ENCODE results near the gene LRRC56. TPM values are rescaled to one million over a fixed set of nuclear protein-coding genes. Genes with fewer than 3 reads are reported as not detected.
A peak's percentile ranks its signal among the peaks of the same experiment; 100 is the strongest.

LRRC56 gene
- total RNA-seq, 2 experiments from 2014 or later, result 2.4 TPM

DNA sequence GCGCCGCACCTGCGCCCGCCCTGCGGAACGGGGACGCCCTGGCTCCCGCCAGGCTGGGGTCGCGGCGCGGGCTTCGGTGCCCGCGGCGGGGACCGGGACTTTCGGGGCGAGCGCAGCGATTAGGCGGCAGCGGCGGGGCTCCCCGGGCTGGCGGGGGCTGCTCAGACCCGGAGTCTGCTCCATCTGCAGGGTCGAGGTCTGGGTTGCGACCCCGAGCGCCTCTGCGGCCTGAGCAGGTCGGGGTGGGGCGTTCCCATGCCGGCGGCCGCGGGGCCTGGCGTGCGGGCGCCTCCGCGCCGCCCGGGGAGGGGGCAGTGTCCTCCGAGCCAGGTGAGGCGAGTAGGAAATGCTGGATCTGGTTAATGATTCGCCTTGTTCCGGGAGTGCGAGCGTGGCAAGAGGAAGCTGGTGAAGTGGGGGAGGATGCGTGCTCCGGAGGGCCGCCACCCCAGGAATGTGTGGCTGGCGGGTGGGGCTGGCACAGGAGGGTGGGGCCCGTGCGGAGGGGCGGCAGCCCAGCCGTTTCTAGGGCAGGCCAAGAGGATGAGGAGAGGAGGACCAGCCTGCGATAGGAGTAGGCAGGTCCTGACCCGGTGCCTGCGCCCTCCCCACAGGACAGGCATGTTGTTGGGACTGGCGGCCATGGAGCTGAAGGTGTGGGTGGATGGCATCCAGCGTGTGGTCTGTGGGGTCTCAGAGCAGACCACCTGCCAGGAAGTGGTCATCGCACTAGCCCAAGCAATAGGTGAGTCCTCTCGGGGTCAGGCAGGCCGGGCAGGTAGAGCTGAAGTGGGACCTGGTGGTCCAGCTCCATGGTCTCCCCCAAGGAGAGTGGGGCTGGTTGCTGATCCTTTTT lies 24.0 kb downstream of the LRRC56 start:
- POLR2A ChIA-PET, result interaction anchor here (0.9 to 2.1 kb wide), 4 partner anchors 14 to 185 kb away, joined by 3 to 12 read pairs (median 4); partner anchors contain the start of gene PHRF1
- peaks cover 13% of the 10 kb centered on the region for H3K4me1 Mint-ChIP-seq (ENCODE audit: low read depth)
- no peaks in the 10 kb centered on the region for H3K27me3 Mint-ChIP-seq
- peak overlapping the region; percentile 93 for H3K4me3 Mint-ChIP-seq
- Histone ChIP-seq H3K27ac (ENCODE audit: low read depth in 1 of 2, low read length in 2 of 2) (peak overlapping the region in 1 of 2 donors; percentile 29), H3K36me3 (ENCODE audit: insufficient read depth, low read length) (peaks cover 10% of the 10 kb centered on the region), H3K4me1 (ENCODE audit: insufficient read depth, low read length) (peaks cover 36% of the 10 kb centered on the region), H3K9me3 (ENCODE audit: control insufficient read depth in 1 of 2, insufficient read depth in 1 of 2, low read length in 2 of 2) (no peaks in the 10 kb centered on the region), H3K4me3 (ENCODE audit: low read length) (peak overlapping the region; percentile 60), H3K27me3 (ENCODE audit: control insufficient read depth in 1 of 2, insufficient read depth in 2 of 2, low read length in 2 of 2) (no peaks in the 10 kb centered on the region)
- DNase-seq, result peak in 3 of 14 experiments; percentile 36 to 60 (median 47)
- intact Hi-C loops (cut with DNase I, micrococcal nuclease), result loop anchor here (1.0 to 10.0 kb wide), 3 partner anchors 13 to 133 kb away; partner anchors contain the start of genes DEAF1 (in 1 of the 2) and TMEM80 (in 1 of the 2)
- TF ChIP-seq, protein P1, sequence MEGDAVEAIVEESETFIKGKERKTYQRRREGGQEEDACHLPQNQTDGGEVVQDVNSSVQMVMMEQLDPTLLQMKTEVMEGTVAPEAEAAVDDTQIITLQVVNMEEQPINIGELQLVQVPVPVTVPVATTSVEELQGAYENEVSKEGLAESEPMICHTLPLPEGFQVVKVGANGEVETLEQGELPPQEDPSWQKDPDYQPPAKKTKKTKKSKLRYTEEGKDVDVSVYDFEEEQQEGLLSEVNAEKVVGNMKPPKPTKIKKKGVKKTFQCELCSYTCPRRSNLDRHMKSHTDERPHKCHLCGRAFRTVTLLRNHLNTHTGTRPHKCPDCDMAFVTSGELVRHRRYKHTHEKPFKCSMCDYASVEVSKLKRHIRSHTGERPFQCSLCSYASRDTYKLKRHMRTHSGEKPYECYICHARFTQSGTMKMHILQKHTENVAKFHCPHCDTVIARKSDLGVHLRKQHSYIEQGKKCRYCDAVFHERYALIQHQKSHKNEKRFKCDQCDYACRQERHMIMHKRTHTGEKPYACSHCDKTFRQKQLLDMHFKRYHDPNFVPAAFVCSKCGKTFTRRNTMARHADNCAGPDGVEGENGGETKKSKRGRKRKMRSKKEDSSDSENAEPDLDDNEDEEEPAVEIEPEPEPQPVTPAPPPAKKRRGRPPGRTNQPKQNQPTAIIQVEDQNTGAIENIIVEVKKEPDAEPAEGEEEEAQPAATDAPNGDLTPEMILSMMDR (IDR thresholded peaks at IDR 0.05), result no peak
- peak; percentile 34 for ATAC-seq (ENCODE audit: poor library complexity)
- H3K9me3 Mint-ChIP-seq, result no peaks in the 10 kb centered on the region
- peaks cover 9% of the 10 kb centered on the region for H3K36me3 Mint-ChIP-seq (ENCODE audit: low read depth)
- H3K27ac Mint-ChIP-seq, result peak overlapping the region; percentile 29
- CTCF ChIA-PET, result no interaction called here

DNA sequence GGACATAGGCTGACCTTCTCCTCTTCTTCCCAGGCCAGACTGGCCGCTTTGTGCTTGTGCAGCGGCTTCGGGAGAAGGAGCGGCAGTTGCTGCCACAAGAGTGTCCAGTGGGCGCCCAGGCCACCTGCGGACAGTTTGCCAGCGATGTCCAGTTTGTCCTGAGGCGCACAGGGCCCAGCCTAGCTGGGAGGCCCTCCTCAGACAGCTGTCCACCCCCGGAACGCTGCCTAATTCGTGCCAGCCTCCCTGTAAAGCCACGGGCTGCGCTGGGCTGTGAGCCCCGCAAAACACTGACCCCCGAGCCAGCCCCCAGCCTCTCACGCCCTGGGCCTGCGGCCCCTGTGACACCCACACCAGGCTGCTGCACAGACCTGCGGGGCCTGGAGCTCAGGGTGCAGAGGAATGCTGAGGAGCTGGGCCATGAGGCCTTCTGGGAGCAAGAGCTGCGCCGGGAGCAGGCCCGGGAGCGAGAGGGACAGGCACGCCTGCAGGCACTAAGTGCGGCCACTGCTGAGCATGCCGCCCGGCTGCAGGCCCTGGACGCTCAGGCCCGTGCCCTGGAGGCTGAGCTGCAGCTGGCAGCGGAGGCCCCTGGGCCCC lies 24.8 kb downstream of the LRRC56 start:
- Mint-ChIP-seq H3K4me1 (ENCODE audit: low read depth) (peaks cover 13% of the 10 kb centered on the region), H3K36me3 (ENCODE audit: low read depth) (peaks cover 9% of the 10 kb centered on the region), H3K9me3 (no peaks in the 10 kb centered on the region), H3K4me3 (peak overlapping the region; percentile 93), H3K27me3 (no peaks in the 10 kb centered on the region), H3K27ac (no peak overlapping the region)
- H3K9me3 ChIP-seq (ENCODE audit: control insufficient read depth in 1 of 2, insufficient read depth in 1 of 2, low read length in 2 of 2), result no peaks in the 10 kb centered on the region
- H3K27ac ChIP-seq (ENCODE audit: low read depth in 1 of 2, low read length in 2 of 2), result no peak overlapping the region
- intact Hi-C loops (cut with DNase I, micrococcal nuclease), result loop anchor here in 1 of 2 experiments (10.0 kb wide), 1 partner anchor 133 kb away; the partner anchor contains the start of genes DEAF1 and TMEM80
- ChIA-PET POLR2A (interaction anchor here (1.2 to 2.1 kb wide), 3 partner anchors 13 to 184 kb away, joined by 3 to 12 read pairs (median 4); partner anchors contain the start of gene PHRF1), CTCF (no interaction called here)
- peaks cover 10% of the 10 kb centered on the region for H3K36me3 ChIP-seq (ENCODE audit: insufficient read depth, low read length)
- peaks cover 33% of the 10 kb centered on the region for H3K4me1 ChIP-seq (ENCODE audit: insufficient read depth, low read length)
- TF ChIP-seq, protein P1 (IDR thresholded peaks at IDR 0.05), result no peak
- H3K4me3 ChIP-seq (ENCODE audit: low read length), result peak overlapping the region; percentile 60
- DNase-seq (peak in 1 of 14 experiments; percentile 38), ATAC-seq (ENCODE audit: poor library complexity) (no peak)
- H3K27me3 ChIP-seq (ENCODE audit: control insufficient read depth in 1 of 2, insufficient read depth in 2 of 2, low read length in 2 of 2), result no peaks in the 10 kb centered on the region

DNA sequence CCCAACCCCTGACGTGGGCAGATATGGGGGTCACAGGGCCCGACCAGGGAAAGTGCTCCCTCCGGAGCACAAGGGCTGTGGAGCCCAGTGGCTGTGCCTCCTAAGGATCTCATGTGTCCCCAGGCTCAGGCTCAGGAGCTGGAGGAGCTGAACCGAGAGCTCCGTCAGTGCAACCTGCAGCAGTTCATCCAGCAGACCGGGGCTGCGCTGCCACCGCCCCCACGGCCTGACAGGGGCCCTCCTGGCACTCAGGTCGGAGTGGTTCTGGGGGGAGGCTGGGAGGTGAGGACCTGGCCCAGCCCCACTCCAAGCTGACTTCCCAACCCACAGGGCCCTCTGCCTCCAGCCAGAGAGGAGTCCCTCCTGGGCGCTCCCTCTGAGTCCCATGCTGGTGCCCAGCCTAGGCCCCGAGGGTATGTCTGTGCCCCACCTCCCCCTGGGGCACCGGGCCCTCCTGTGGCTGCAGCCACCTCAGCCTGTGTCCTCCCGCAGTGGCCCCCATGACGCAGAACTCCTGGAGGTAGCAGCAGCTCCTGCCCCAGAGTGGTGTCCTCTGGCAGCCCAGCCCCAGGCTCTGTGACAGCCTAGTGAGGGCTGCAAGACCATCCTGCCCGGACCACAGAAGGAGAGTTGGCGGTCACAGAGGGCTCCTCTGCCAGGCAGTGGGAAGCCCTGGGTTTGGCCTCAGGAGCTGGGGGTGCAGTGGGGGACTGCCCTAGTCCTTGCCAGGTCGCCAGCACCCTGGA lies 25.9 kb downstream of the LRRC56 start:
- Mint-ChIP-seq H3K4me1 (ENCODE audit: low read depth) (peaks cover 16% of the 10 kb centered on the region), H3K27ac (no peak overlapping the region), H3K36me3 (ENCODE audit: low read depth) (peaks cover 9% of the 10 kb centered on the region), H3K9me3 (no peaks in the 10 kb centered on the region), H3K27me3 (no peaks in the 10 kb centered on the region), H3K4me3 (peak overlapping the region; percentile 48)
- ATAC-seq (ENCODE audit: poor library complexity) (no peak), DNase-seq (no peak)
- Histone ChIP-seq H3K27me3 (ENCODE audit: control insufficient read depth in 1 of 2, insufficient read depth in 2 of 2, low read length in 2 of 2) (no peaks in the 10 kb centered on the region), H3K27ac (ENCODE audit: low read depth in 1 of 2, low read length in 2 of 2) (no peak overlapping the region), H3K4me1 (ENCODE audit: insufficient read depth, low read length) (peaks cover 35% of the 10 kb centered on the region), H3K36me3 (ENCODE audit: insufficient read depth, low read length) (peaks cover 10% of the 10 kb centered on the region), H3K4me3 (ENCODE audit: low read length) (no peak overlapping the region), H3K9me3 (ENCODE audit: control insufficient read depth in 1 of 2, insufficient read depth in 1 of 2, low read length in 2 of 2) (no peaks in the 10 kb centered on the region)
- TF ChIP-seq, protein P1 (IDR thresholded peaks at IDR 0.05), result no peak
- intact Hi-C loops (cut with DNase I, micrococcal nuclease), result loop anchor here in 1 of 2 experiments (10.0 kb wide), 1 partner anchor 132 kb away; the partner anchor contains the start of genes DEAF1 and TMEM80
- POLR2A ChIA-PET, result interaction anchor here (2.1 to 3.9 kb wide), 2 partner anchors 12 kb away, joined by 12 to 25 read pairs; partner anchors contain the start of gene PHRF1
- CTCF ChIA-PET, result no interaction called here

All from CD4-positive, alpha-beta T cell (primary cell).